ENCODE measurements around the gene MED9. TPM values are rescaled to one million over a fixed set of nuclear protein-coding genes. Genes with fewer than 3 reads are reported as not detected.

The MED9 gene
- polyA plus RNA-seq, 1 of the 3 experiments (the other 2 are of a cell fraction) = 10.1 TPM

GRCh38 chr17:17474341-17474740 is 2.5 kb upstream of the MED9 start (continued):
- no peak for TF ChIP-seq REST (IDR thresholded peaks at IDR 0.05; ENCODE audit: low read depth, low read length)
- TF ChIP-seq CHD2 (IDR thresholded peaks at IDR 0.05; ENCODE audit: low read length, partially characterized antibody) = no peak
- TF ChIP-seq FOXM1 (IDR thresholded peaks at IDR 0.05; ENCODE audit: low read depth) = no peak
- no peak for TF ChIP-seq TAF1 (IDR thresholded peaks at IDR 0.05; ENCODE audit: borderline replicate concordance, low read depth, low read length)
- TF ChIP-seq RCOR1 (IDR thresholded peaks at IDR 0.05; ENCODE audit: low read length) = no peak
- no peak for TF ChIP-seq NRF1 (IDR thresholded peaks at IDR 0.05; ENCODE audit: low read depth, low read length)
- no peak for TF ChIP-seq IRF3 (IDR thresholded peaks at IDR 0.05; ENCODE audit: low read depth, low read length)
- no peak for TF ChIP-seq USF1 (IDR thresholded peaks at IDR 0.05; ENCODE audit: borderline replicate concordance, low read depth)

GRCh38 chr17:17479209-17479608 is 2.4 kb downstream of the MED9 start:
- DNase-seq = no peak
- Histone ChIP-seq H4K20me1 (ENCODE audit: insufficient read depth) (peaks cover 4% of the 10 kb centered on the region; the same call in 1 of the 2 replicates), H3F3A (replicated peaks; ENCODE audit: insufficient read depth) (no peaks in the 10 kb centered on the region), H3K9ac (no peak overlapping the region), H2AFZ (ENCODE audit: low read depth) (no peak overlapping the region), H3K36me3 (replicated peaks in 1 of 2; ENCODE audit: control insufficient read depth in 1 of 2, insufficient read depth in 2 of 2, low read length in 1 of 2) (peaks cover 2 to 9% of the 10 kb centered on the region in 2 experiments), H3K4me1 (ENCODE audit: control insufficient read depth in 1 of 2, insufficient read depth in 2 of 2, low read depth in 1 of 2, low read length in 1 of 2) (peaks cover 7 to 10% of the 10 kb centered on the region in 2 experiments; a peak in 3 of 4 replicates), H3K27ac (ENCODE audit: low read depth in 2 of 2, low read length in 1 of 2) (no peak overlapping the region), H3K4me3 (ENCODE audit: low read depth in 2 of 2, low read length in 1 of 2) (no peak overlapping the region), H3K27me3 (ENCODE audit: insufficient read depth) (no peaks in the 10 kb centered on the region), H3K9me2 (no peaks in the 10 kb centered on the region), H3K79me2 (ENCODE audit: insufficient read depth) (peaks cover 75% of the 10 kb centered on the region), H3K9me3 (no peaks in the 10 kb centered on the region), H3K4me2 (no peak overlapping the region)
- CTCF ChIA-PET = interaction anchor here (1.3 kb wide), 1 partner anchor 18 kb away, joined by 3 read pairs; no protein-coding TSS in a partner anchor
- WGBS (ENCODE audit: low lambda C conversion rate) = 100% methylated on average over 3 of the region's 3 CpGs
- POLR2A ChIA-PET = no interaction called here
- no peak for TF ChIP-seq JUND (IDR thresholded peaks at IDR 0.05)
- TF ChIP-seq CHD2 (IDR thresholded peaks at IDR 0.05; ENCODE audit: low read length, partially characterized antibody) = no peak
- TF ChIP-seq SMC3 (IDR thresholded peaks at IDR 0.05; ENCODE audit: low read depth, low read length) = no peak
- TF ChIP-seq GABPA (IDR thresholded peaks at IDR 0.05; ENCODE audit: low read depth) = no peak
